Liver (tissue), 3 donors: ENCODE measurements around the gene TMPRSS6.

ENCODE experiments used
- ATF3 ChIP-seq: IDR thresholded peaks from 2 replicates; pipeline ENCODE4 v1.6.1; 2016; ENCODE audit warnings: antibody characterized with exemption
- CTCF ChIP-seq: fragments of 150-350 bp; IDR thresholded peaks from 2 replicates; pipeline ENCODE4 v1.5.1; 2017; ENCODE audit warnings: improper control_type of control experiment, low read depth, low read length; ENCODE audit not compliant: missing input control
- EGR1 ChIP-seq, 2 donors: IDR thresholded peaks; 2 replicates each; pipeline ENCODE4 v1.6.1; 2016 to 2018; ENCODE audit warnings: antibody characterized with exemption in 2 of 2, low read depth in 2 of 2
- GABPA ChIP-seq, 2 donors: IDR thresholded peaks in 1 of 2; conservative IDR thresholded peaks in 1 of 2; 2 replicates each; pipeline ENCODE4 v1.6.1; 2016; ENCODE audit warnings: antibody characterized with exemption in 2 of 2, mild to moderate bottlenecking in 1 of 2, moderate library complexity in 1 of 2
- HNF4A ChIP-seq, 2 donors: conservative IDR thresholded peaks; 2 replicates each; pipeline ENCODE4 v1.6.1; 2016; ENCODE audit warnings: antibody characterized with exemption in 2 of 2, mild to moderate bottlenecking in 2 of 2
- HNF4G ChIP-seq: IDR thresholded peaks from 2 replicates; pipeline ENCODE4 v1.6.1; 2016; ENCODE audit warnings: antibody characterized with exemption
- JUND ChIP-seq, 2 donors: IDR thresholded peaks; 2 replicates each; pipeline ENCODE4 v1.6.1; 2016; ENCODE audit warnings: antibody characterized with exemption in 2 of 2
- MAX ChIP-seq: IDR thresholded peaks from 2 replicates; pipeline ENCODE4 v1.6.1; 2016; ENCODE audit warnings: antibody characterized with exemption
- RAD21 ChIP-seq, 2 donors: IDR thresholded peaks; 2 replicates each; pipeline ENCODE4 v1.6.1; 2016; ENCODE audit warnings: antibody characterized with exemption in 2 of 2, mild to moderate bottlenecking in 2 of 2
- REST ChIP-seq: IDR thresholded peaks from 2 replicates; pipeline ENCODE4 v1.6.1; 2016; ENCODE audit warnings: antibody characterized with exemption, mild to moderate bottlenecking
- SP1 ChIP-seq: IDR thresholded peaks from 2 replicates; pipeline ENCODE4 v1.6.1; 2018; ENCODE audit warnings: antibody characterized with exemption, mild to moderate bottlenecking
- TAF1 ChIP-seq: conservative IDR thresholded peaks from 2 replicates; pipeline ENCODE4 v1.6.1; 2016; ENCODE audit warnings: antibody characterized with exemption, mild to moderate bottlenecking
- YY1 ChIP-seq: IDR thresholded peaks from 2 replicates; pipeline ENCODE4 v1.6.1; 2016; ENCODE audit warnings: antibody characterized with exemption, mild to moderate bottlenecking
- ZBTB33 ChIP-seq: IDR thresholded peaks from 2 replicates; pipeline ENCODE4 v1.6.1; 2016; ENCODE audit warnings: antibody characterized with exemption
- donor health status: healthy.
- donor health status: healthy.

DNA sequence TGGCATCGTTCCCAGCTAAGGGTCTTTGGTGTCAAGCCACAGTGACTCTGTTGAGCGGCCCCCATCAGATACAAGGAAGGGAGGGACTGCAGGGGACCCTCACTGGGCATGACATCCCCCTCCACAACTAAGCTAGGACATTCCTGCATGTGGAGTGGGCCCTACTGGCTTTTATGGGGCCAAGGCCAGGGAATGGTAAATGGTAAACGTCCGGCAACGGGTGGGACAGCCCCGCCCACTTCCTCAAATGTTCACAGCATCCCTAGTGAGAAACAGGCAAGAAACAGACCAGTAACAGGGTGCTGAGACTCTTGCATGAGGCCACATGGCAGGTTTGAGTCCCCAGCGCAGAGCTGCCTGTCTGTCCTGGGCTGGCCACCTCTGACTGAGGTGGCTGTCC is 4.4 kb downstream of the TMPRSS6 start:
- no peak for TF ChIP-seq JUND (IDR thresholded peaks at IDR 0.05)
- no peak for TF ChIP-seq GABPA (IDR thresholded peaks at IDR 0.05 in 1 of 2, conservative IDR thresholded peaks at IDR 0.05 in 1 of 2)
- no peak for TF ChIP-seq CTCF
- no peak for TF ChIP-seq HNF4G
- no peak for TF ChIP-seq TAF1
- TF ChIP-seq REST = no peak
- no peak for TF ChIP-seq SP1
- no peak for TF ChIP-seq RAD21 (IDR thresholded peaks at IDR 0.05)
- no peak for TF ChIP-seq HNF4A (conservative IDR thresholded peaks at IDR 0.05)
- no peak for TF ChIP-seq ZBTB33
- no peak for TF ChIP-seq MAX
- TF ChIP-seq EGR1 (IDR thresholded peaks at IDR 0.05; ENCODE audit: low read depth in 2 of 2) = no peak
- TF ChIP-seq ATF3 = no peak
- no peak for TF ChIP-seq YY1
